Kidney epithelial cell (primary cell): Measurements from ENCODE around the gene PIK3R4. TPM values are rescaled to one million over a fixed set of nuclear protein-coding genes. Genes with fewer than 3 reads are reported as not detected.

Source experiments
- DNase-seq: peaks from one replicate; pipeline ENCODE4 v3.0.0-alpha.2; 2010; ENCODE audit warnings: low read depth
- H3K27me3 ChIP-seq: 2 replicates; pipeline ENCODE4 v1.6.0; 2011; ENCODE audit warnings: low read length; ENCODE audit not compliant: control insufficient read depth, insufficient read depth
- H3K36me3 ChIP-seq: 2 replicates; pipeline ENCODE4 v1.5.1; 2011; ENCODE audit warnings: low read length; ENCODE audit not compliant: control insufficient read depth, insufficient read depth
- H3K4me3 ChIP-seq: 2 replicates; pipeline ENCODE4 v1.5.1; 2011; ENCODE audit warnings: low read depth, mild to moderate bottlenecking, control low read depth, low read length
- CTCF ChIP-seq: IDR thresholded peaks from 2 replicates; pipeline ENCODE4 v1.5.1; 2011; ENCODE audit warnings: mild to moderate bottlenecking, moderate library complexity, low read length, control low read depth, inconsistent platforms; ENCODE audit not compliant: insufficient read depth, poor library complexity, severe bottlenecking
- total RNA-seq: library from RNA; depleted of rRNA; stranded (reverse); fragments of >200 nt; gene quantifications from 2 replicates; pipeline ENCODE4 v1.2.3, GENCODE V29; 2015

The PIK3R4 gene
- total RNA-seq, 1 donor from 2014 or later: 32.9 TPM

GRCh38 chr3:130656627-130657026 lies 90.0 kb downstream of the PIK3R4 start:
- no peak for DNase-seq
- H3K4me3 ChIP-seq: no peak overlapping the region
- H3K27me3 ChIP-seq: no peaks in the 10 kb centered on the region
- H3K36me3 ChIP-seq: no peaks in the 10 kb centered on the region
- no peak for TF ChIP-seq CTCF

- no peak overlapping the region for H3K4me3 ChIP-seq
- no peaks in the 10 kb centered on the region for H3K27me3 ChIP-seq
- DNase-seq: no peak
- no peak for TF ChIP-seq CTCF
- H3K36me3 ChIP-seq: no peaks in the 10 kb centered on the region
These were observed 91.7 kb downstream of the PIK3R4 start for GRCh38 chr3:130654921-130655320.

- H3K4me3 ChIP-seq: no peak overlapping the region
- H3K36me3 ChIP-seq: no peaks in the 10 kb centered on the region
- TF ChIP-seq CTCF: no peak
- no peak for DNase-seq
- no peaks in the 10 kb centered on the region for H3K27me3 ChIP-seq
These were observed 92.5 kb downstream of the PIK3R4 start for GRCh38 chr3:130654091-130654490.

GRCh38 chr3:130649061-130649654 lies 97.5 kb downstream of the PIK3R4 start:
- no peak for TF ChIP-seq CTCF
- Histone ChIP-seq H3K4me3 (no peak overlapping the region), H3K36me3 (no peaks in the 10 kb centered on the region), H3K27me3 (no peaks in the 10 kb centered on the region)
- DNase-seq: no peak

GRCh38 chr3:130648293-130648692 lies 98.3 kb downstream of the PIK3R4 start:
- Histone ChIP-seq H3K27me3 (no peaks in the 10 kb centered on the region), H3K4me3 (no peak overlapping the region), H3K36me3 (no peaks in the 10 kb centered on the region)
- TF ChIP-seq CTCF: no peak
- DNase-seq: no peak

GRCh38 chr3:130645261-130645660 lies 101.4 kb downstream of the PIK3R4 start:
- Histone ChIP-seq H3K36me3 (no peaks in the 10 kb centered on the region), H3K27me3 (no peaks in the 10 kb centered on the region), H3K4me3 (no peak overlapping the region)
- TF ChIP-seq CTCF: no peak
- DNase-seq: no peak
